GM19438 (cell line): ENCODE measurements around the gene DOK5.
"Not testable (repeated sequence)": the region's sequence is repeated elsewhere in the genome, so short reads cannot be mapped to it uniquely, and the experiment has no call there.

Experiments used
- ATAC-seq: cut with Tn5 transposase; IDR thresholded peaks from one replicate; pipeline ENCODE4 v1.9.1; 2021; ENCODE audit warnings: low read depth; ENCODE audit not compliant: unreplicated experiment

DOK5 gene

DNA sequence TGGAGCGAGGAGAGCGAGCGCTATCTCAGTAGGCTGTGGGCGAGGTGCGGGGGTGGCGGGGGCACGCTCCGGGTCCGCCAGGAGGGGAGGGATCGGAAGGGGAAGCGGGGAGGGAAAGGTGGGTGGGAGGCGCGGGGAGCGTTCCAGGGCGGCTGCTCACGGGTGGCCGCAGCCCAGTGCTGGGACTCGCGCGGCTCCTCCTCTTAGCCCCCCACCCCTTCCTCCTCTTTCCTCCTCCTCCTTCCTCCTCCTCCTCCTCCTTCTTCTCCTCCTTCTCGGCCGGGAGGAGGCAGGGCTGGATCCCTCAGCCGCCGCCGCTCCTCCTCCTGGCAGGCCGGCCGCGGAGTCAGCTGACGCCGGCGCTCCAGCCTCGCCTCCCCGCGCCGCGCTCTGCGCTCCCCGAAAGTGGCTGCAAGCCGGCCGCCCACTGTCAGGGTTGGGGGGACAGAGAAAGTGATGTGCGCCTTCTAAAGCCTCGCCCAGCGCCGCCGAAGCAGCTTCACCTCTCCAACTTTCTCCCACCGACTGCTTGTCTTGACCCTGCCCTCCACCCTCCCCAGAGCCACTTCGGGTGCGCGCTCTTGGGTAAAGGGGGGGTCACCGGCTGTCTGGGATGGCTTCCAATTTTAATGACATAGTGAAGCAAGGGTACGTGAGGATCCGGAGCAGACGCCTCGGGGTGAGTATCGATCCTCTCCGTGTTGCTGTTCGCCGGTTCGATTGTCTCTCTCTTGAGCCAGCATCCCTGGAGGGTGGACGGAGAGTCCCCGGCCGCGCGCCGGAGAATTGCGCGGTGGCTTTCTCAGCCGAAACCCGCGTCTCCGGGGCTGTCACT is at the start of gene DOK5:
Gene DOK5 (plus strand): TSS at position 260 of the 835 bp plus-strand sequence. CDS start 354 bp downstream, at position 614.
- no peak for ATAC-seq

- no peak for ATAC-seq
These were observed 46.0 kb upstream of the DOK5 start for GRCh38 chr20:54429364-54429763.

DNA sequence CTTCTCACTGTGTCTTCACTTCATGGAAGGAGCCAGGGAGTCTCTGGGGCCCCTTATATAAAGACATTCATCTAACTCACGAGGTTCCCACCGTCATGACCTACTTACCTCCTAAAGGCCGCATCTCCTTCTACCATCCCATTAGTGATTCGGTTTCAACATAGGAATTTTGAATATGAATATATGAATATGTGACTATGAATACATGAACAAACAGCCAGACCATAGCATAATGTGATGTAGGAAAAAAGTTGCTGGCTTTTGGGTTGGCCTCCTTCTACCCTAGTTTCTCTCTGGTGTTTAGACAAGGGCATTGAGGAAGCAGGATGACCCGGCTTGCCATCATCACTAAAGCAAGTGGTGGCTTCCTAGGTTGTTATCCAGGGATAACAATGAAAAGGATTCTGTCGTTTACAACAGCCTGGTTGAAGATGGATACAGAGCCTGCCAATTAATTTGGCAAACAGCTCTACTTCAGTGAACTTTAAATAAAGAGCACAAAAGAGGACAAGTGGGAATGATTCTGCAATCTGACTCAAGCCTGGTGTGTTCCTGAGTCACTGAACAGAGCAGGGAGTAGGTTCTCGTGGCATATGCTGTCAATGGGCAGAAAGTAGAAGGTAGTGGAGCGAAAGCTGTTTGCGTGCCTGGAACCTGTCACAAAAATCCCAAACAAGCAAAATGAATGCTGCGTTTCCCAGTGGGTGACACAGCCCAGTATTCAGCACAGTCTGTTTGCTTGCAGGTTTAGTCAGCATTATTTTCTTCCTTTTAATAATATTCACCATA is 44.0 kb upstream of the DOK5 start:
- no peak for ATAC-seq

DNA sequence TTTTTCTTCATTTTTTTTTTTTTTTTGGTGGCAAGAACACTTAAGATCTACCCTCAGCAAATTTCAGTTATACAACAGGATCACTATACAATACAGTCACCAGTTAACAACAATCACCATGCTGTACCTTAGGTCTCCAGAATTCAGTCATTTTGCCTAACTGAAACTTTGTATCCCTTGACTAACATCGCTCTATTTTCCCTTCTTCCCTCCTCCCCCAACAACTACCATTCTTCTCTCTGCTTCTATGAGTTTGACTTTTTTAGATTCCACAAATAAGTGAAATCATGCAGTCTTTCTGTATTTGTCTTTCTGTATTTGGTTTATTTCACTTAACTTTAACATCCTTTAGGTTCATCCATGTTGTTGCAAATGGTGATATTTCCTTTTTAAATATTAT is 42.4 kb upstream of the DOK5 start:
- ATAC-seq, result no peak

GRCh38 chr20:54433636-54434035 is 41.8 kb upstream of the DOK5 start:
- ATAC-seq, result no peak

GRCh38 chr20:54434196-54434595 is 41.2 kb upstream of the DOK5 start:
- ATAC-seq, result no peak

DNA sequence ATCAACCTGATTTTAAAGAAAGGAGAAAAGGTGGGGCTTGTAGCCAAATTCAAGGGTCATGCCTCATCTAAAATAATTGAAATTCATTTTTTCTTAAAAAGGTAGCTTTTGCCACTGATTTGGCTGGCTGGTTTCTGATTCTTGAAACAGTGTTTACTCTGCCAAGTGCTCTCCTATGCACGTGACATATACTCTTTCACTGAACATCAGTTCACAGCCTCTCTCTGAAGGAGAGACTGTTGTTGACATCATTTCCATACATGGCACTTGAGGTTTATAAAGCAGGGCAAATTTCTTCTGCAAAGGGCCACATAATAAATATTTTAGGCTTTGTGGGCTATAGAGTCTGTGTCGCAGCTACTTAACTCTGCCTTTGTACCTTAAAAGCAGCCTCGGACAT is 40.4 kb upstream of the DOK5 start:
- ATAC-seq, result no peak

- ATAC-seq, result not testable (repeated sequence)
These were observed 39.0 kb upstream of the DOK5 start for GRCh38 chr20:54436410-54436809.

DNA sequence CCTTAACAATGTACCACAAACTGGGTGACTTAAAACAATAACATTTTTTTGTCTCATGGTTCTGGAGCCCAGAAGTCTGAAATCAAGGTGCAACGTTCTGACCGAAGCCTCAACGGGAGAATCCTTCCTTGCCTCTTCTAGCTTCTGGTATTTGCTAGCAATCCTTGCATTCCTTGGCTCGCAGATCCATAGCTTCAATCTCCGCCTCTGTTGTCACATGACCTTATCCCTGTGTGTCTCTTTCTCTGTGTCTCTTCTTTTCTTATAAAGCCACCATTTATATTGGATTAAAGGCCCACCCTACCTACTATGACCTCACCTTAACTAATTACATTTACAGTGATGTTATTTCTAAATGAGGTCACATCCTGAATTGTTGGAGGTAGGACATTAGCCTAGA is 37.2 kb upstream of the DOK5 start:
- ATAC-seq, result no peak

GRCh38 chr20:54450207-54450606 is 25.2 kb upstream of the DOK5 start:
- no peak for ATAC-seq

- no peak for ATAC-seq
These were observed 24.2 kb upstream of the DOK5 start for GRCh38 chr20:54451171-54451570.

DNA sequence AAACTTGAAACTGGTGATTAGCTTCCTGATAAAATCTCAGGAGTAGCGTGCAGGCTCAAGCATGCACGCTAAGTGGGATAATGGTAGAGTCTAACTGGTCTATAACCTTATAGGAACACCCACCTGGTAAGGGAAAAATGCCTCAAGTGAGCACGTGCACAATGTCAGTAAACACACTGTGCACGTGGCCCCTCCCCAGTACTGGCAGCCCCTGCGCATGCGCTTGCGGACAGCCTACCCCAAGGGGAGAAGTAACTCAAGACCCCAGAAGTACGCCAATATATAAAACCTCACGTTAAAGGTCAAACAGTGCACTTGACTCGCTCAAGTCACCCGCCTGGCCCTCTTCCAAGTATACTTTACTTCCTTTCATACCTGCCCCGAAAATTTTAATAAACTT is 23.1 kb upstream of the DOK5 start:
- ATAC-seq, result no peak

DNA sequence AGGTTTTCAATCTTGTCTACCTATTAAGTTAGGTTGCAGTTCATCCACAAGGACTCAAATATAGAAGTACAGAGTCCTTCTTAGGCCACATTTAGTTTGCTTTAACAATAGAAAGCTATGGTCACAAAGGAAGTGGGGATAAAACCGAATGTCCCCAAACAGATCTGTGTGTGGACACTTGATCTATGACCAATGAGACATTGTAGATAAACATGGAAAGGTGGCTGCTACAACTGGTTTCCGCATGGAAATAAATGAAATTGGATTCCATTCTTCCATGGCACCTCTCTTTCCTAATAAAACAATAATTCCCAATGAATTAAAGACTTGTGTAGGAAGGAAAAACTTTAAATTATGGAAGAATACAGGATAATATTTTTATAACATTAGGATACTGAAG is 20.4 kb upstream of the DOK5 start:
- ATAC-seq, result no peak

- no peak for ATAC-seq
These were observed 19.0 kb upstream of the DOK5 start for GRCh38 chr20:54456423-54456822.

GRCh38 chr20:54456961-54457360 is 18.4 kb upstream of the DOK5 start:
- no peak for ATAC-seq

GRCh38 chr20:54458219-54458618 is 17.2 kb upstream of the DOK5 start:
- ATAC-seq, result no peak

DNA sequence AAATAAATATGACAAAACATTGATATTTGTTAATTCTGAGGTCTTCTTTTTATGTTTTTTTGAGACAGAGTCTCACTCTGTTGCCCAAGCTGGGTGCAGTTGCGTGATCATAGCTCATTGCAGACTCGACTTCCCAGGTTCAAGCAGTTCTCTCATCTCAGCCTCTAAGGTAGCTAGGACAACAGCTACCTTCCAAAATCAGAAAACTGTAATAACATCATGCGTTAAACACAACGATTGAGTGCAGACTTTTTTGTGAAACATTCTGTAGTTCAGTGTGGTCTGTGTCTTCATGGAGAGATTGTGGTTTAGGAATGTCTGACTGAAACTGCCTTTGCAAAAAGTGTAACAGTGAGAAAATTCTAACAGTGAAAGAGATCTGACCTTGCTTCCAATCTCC is 16.1 kb upstream of the DOK5 start:
- no peak for ATAC-seq

DNA sequence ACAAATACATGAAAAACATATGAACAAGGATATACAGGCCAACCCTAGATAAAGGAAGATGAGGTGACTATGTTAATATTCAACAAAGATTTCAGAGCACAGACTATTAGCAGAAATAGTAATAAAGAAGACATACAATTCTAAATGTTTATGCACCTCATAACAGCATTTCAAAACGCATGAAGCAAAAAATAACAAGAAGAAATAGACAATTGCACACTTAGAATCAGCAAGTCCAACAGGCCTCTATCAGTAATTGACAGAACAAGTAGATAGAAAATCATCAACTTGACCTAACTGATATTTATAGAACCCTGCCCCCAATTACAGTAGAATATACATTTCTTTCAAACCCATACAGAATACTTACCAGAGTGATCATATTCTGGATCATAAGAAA is 11.4 kb upstream of the DOK5 start:
- ATAC-seq, result no peak

DNA sequence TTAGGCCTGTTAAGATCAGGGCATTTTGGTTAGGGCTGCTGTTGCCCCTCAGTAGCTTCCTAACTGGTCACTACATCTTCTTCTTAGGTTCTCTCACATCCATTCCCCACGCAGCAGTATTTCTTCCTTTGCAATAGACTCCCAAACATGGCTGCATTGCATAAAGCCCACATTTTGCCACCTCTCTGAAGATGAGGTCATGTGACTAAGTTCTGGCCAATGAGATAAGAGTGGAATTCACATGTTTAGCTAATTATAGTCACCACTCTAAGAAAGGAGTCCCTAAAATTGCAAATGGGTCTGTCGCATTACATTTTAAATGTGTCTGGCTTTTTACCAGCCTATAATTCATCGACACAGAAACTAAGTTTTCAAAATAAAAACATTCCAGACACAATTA is 9.3 kb upstream of the DOK5 start:
- no peak for ATAC-seq

DNA sequence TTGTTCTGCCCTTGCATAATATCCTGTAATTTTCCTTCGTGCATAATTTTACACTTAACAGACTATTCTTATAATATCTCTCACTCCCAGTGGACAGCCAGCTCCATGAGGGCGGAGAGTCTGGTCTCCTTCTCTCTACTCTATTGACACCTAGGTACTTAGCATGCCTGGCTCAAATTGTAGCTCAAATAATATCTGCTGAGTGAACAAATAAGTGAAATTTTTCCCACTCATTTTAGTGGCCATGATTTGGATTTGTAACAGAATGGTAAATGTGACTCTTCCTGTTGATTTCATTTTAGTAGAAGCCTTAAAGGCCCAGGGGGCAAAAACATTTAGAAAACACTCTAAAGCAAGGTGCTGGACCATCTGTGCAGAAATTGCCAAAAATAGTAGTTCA is 7.8 kb upstream of the DOK5 start:
- ATAC-seq, result no peak

- no peak for ATAC-seq
These were observed 7.3 kb upstream of the DOK5 start for GRCh38 chr20:54468082-54468481.

- no peak for ATAC-seq
These were observed 6.1 kb upstream of the DOK5 start for GRCh38 chr20:54469293-54469692.
